GM12878 (cell line): ENCODE results near the gene MAP2K4. TPM values are rescaled to one million over a fixed set of nuclear protein-coding genes. Genes with fewer than 3 reads are reported as not detected.

Source experiments
- ATAC-seq: fragments of 200-7000 bp; cut with Tn5 transposase; 3 replicates; pipeline ENCODE4 v1.9.1; 2020; ENCODE audit warnings: mild to moderate bottlenecking, moderate library complexity
- BruUV-seq: library from RNA; stranded (reverse); fragments of 400-500 nt; replicated peaks from 2 replicates; lab custom pipeline; 2021; lab: Mats Ljungman, UMichigan
- CTCF ChIA-PET: fragments of 300-600 bp; sonication (Branson Sonifier 250); formaldehyde crosslinking; extraction: SDS; loops from one replicate; lab custom pipeline; 2021; ENCODE audit warnings: inconsistent platforms; lab: Yijun Ruan, JAX
- POLR2A ChIA-PET: fragments of 350-600 bp; formaldehyde crosslinking; extraction: SDS; loops from one replicate; lab custom pipeline; 2021; ENCODE audit warnings: inconsistent platforms; lab: Charles Lee
- RAD21 ChIA-PET: fragments of 300-600 bp; sonication (Branson Sonifier 250); formaldehyde crosslinking; loops from one replicate; lab custom pipeline; 2023; ENCODE audit warnings: antibody characterized with exemption; ENCODE audit not compliant: unreplicated experiment; lab: Charles Lee
- SMC1A ChIA-PET: fragments of 300-600 bp; sonication (Branson Sonifier 250); formaldehyde crosslinking; loops from one replicate; lab custom pipeline; 2023; ENCODE audit not compliant: unreplicated experiment, uncharacterized antibody; lab: Charles Lee
- DNase-seq: peaks from one replicate; pipeline ENCODE4 v3.0.0-alpha.2; 2011; ENCODE audit warnings: low read depth, low spot score
- FAIRE-seq: peaks from 3 replicates; lab custom pipeline; 2011; peaks lifted over from hg19 to GRCh38; lab: Jason Lieb, UNC
- H2AFZ ChIP-seq: 2 replicates; pipeline ENCODE4 v1.6.0; 2011; ENCODE audit warnings: low read depth, low read length, control low read depth; ENCODE audit not compliant: control insufficient read depth
- H3K27ac ChIP-seq: 2 replicates; pipeline ENCODE4 v1.5.1; 2011; ENCODE audit warnings: control low read depth; ENCODE audit not compliant: control insufficient read depth, insufficient read depth
- H3K27me3 ChIP-seq, 2 experiments: replicated peaks in 1 of 2; 2 replicates each; pipeline versions ENCODE4 v1.6.0 to v1.6.1; 2011; ENCODE audit warnings: low read length in 1 of 2; ENCODE audit not compliant: control insufficient read depth in 2 of 2, insufficient read depth in 2 of 2
- H3K36me3 ChIP-seq, 2 experiments: 2 replicates each; pipeline ENCODE4 v1.5.1; 2011; ENCODE audit warnings: low read length in 1 of 2; ENCODE audit not compliant: control insufficient read depth in 2 of 2, insufficient read depth in 2 of 2
- H3K4me1 ChIP-seq: 2 replicates; pipeline ENCODE4 v1.6.1; 2011; ENCODE audit warnings: mild to moderate bottlenecking, low read length, moderate library complexity, mixed read lengths; ENCODE audit not compliant: control insufficient read depth, insufficient read depth
- H3K4me2 ChIP-seq: 2 replicates; pipeline ENCODE4 v1.6.0; 2011; ENCODE audit warnings: control low read depth; ENCODE audit not compliant: control insufficient read depth, insufficient read depth
- H3K4me3 ChIP-seq: fragments of 200-600 bp; sonication (generic); 2 replicates; pipeline ENCODE4 v1.5.1; 2016
- H3K79me2 ChIP-seq: 2 replicates; pipeline ENCODE4 v1.6.0; 2011; ENCODE audit warnings: low read length; ENCODE audit not compliant: control insufficient read depth, insufficient read depth
- H3K9ac ChIP-seq: 2 replicates; pipeline ENCODE4 v1.8.0; 2011; ENCODE audit warnings: low read length, control low read depth, mixed read lengths; ENCODE audit not compliant: control insufficient read depth, insufficient read depth
- H3K9me3 ChIP-seq: replicated peaks from 3 replicates; pipeline ENCODE4 v1.5.1; 2011; ENCODE audit warnings: mild to moderate bottlenecking, low read length; ENCODE audit not compliant: control insufficient read depth, insufficient read depth
- H4K20me1 ChIP-seq: 2 replicates; pipeline ENCODE4 v1.6.0; 2011; ENCODE audit not compliant: control insufficient read depth, insufficient read depth
- ATF7 ChIP-seq: fragments of 450-650 bp; IDR thresholded peaks from 2 replicates; pipeline ENCODE4 v1.6.1; 2016; ENCODE audit warnings: low read depth, mild to moderate bottlenecking
- BACH1 ChIP-seq: fragments of 450-650 bp; IDR thresholded peaks from 2 replicates; pipeline ENCODE4 v1.6.1; 2017; ENCODE audit warnings: mild to moderate bottlenecking, borderline replicate concordance
- MXI1 ChIP-seq: fragments of 150-350 bp; IDR thresholded peaks from 2 replicates; pipeline ENCODE4 v1.6.1; 2011; ENCODE audit warnings: low read depth, mild to moderate bottlenecking, inconsistent platforms, low read length, improper control_type of control experiment
- PBX3 ChIP-seq: IDR thresholded peaks from 2 replicates; pipeline ENCODE4 v1.6.1; 2011; ENCODE audit warnings: mild to moderate bottlenecking, low read depth, low read length, moderate library complexity; ENCODE audit not compliant: insufficient replicate concordance
- TCF3 ChIP-seq: IDR thresholded peaks from 2 replicates; pipeline ENCODE4 v1.6.1; 2012; ENCODE audit warnings: low read depth, mild to moderate bottlenecking, low read length, borderline replicate concordance; ENCODE audit not compliant: insufficient read depth
- ZNF217 ChIP-seq: fragments of 450-650 bp; IDR thresholded peaks from 2 replicates; pipeline ENCODE4 v1.6.1; 2017; ENCODE audit warnings: antibody characterized with exemption, mild to moderate bottlenecking
- ZNF274 ChIP-seq: IDR thresholded peaks from one replicate; pipeline ENCODE4 v1.8.0; 2011; ENCODE audit not compliant: insufficient read length, insufficient read depth
- WGBS: methylation state at CpG from one replicate; pipeline ENCODE4 v1.1.6; 2016; ENCODE audit warnings: low lambda C conversion rate; ENCODE audit not compliant: insufficient replicate concordance, insufficient coverage; ENCODE audit errors: missing lambda C conversion rate; 5-methylcytosine and 5-hydroxymethylcytosine counted together
- in situ Hi-C: fragments of 300-500 bp; cut with MboI; formaldehyde crosslinking; loops from 9 replicates; pipeline ENCODE4 v1.14.3; 2018; ENCODE audit warnings: mixed read lengths
- intact Hi-C: fragments of 100-400 bp; cut with micrococcal nuclease; formaldehyde crosslinking; loops from one replicate; pipeline ENCODE4 v1.14.2; 2022; ENCODE audit not compliant: unreplicated experiment
- polyA plus RNA-seq, 11 experiments: library from polyadenylated mRNA; depleted of rRNA in 4 of 11; unstranded in 6 of 11; stranded (reverse) in 5 of 11; fragments of >200 nt; fragmentation: Nextera tagmentation in 4 of 11; fragmentation: Illumina TruSeq in 1 of 11; extraction: Ambion mirVana in 4 of 11; extraction: Trizol in 1 of 11; gene quantifications; 1 replicate in 1 of 11; 2 replicates in 10 of 11; pipeline versions ENCODE4 v1.2.1 to v1.2.3, GENCODE V29; 2011 to 2016; ENCODE audit warnings: inconsistent platforms in 2 of 11, missing spikeins in 2 of 11, low read depth in 1 of 11
- total RNA-seq, 4 experiments: library from RNA; depleted of rRNA in 3 of 4; stranded (reverse); fragments of >200 nt in 3 of 4; fragmentation: Illumina TruSeq in 1 of 4; extraction: Trizol in 1 of 4; gene quantifications; 2 replicates each; pipeline versions ENCODE4 v1.2.1 to v1.2.3, GENCODE V29; 2013 to 2021

Gene MAP2K4
- total and polyA plus RNA-seq, 10 of the 15 experiments (the other 5 are each of a cell fraction or from before 2014, with no cell fraction given) = 5.4 to 34.1 (median 25.5) TPM

GRCh38 chr17:12116143-12116542 is 95.5 kb downstream of the MAP2K4 start (continued):
- TF ChIP-seq BACH1 (no peak), TCF3 (no peak), ATF7 (no peak)
- TF ChIP-seq, all 136 proteins: peak for 0

- WGBS = 98% methylated on average over 3 of the region's 3 CpGs
- no peak for DNase-seq
- ChIA-PET CTCF (no interaction called here), POLR2A (no interaction called here), SMC1A (no interaction called here)
- Histone ChIP-seq H2AFZ (no peak overlapping the region), H3K4me2 (no peak overlapping the region), H3K4me3 (no peak overlapping the region), H3K27ac (no peak overlapping the region), H3K4me1 (no peaks in the 10 kb centered on the region), H4K20me1 (no peaks in the 10 kb centered on the region)
- no TSS peak for BruUV-seq
- TF ChIP-seq ZNF274 (no peak), ZNF217 (no peak), PBX3 (no peak), MXI1 (no peak)
- TF ChIP-seq, all 136 proteins: peak for 0
- Histone ChIP-seq H3K9ac (no peak overlapping the region), H3K27me3 (no peaks in the 10 kb centered on the region), H3K9me3 (no peaks in the 10 kb centered on the region; the same call in 2 of the 3 replicates), H3K36me3 (peaks cover 0 to 2% of the 10 kb centered on the region in 2 experiments; a peak in 3 of 4 replicates), H3K79me2 (no peaks in the 10 kb centered on the region)
- FAIRE-seq (no peak), ATAC-seq (no peak)
- in situ Hi-C loops (no loop called here), intact Hi-C loops (no loop called here)
- RAD21 ChIA-PET = no interaction called here
Observed at GRCh38 chr17:12118617-12119016, 97.9 kb downstream of the MAP2K4 start.
